Endodermal cell (in vitro differentiated cells): ENCODE data around the gene RBMS1. TPM values are rescaled to one million over a fixed set of nuclear protein-coding genes. Genes with fewer than 3 reads are reported as not detected.

Source experiments
- DNase-seq: peaks from one replicate; pipeline ENCODE4 v3.0.0-alpha.2; 2017
- H3K27ac ChIP-seq: 2 replicates; pipeline ENCODE4 v1.5.1; 2013; ENCODE audit warnings: mild to moderate bottlenecking, low read depth, low read length, moderate library complexity
- H3K27me3 ChIP-seq: 2 replicates; pipeline ENCODE4 v1.6.1; 2013; ENCODE audit warnings: mild to moderate bottlenecking, low read length, moderate library complexity; ENCODE audit not compliant: insufficient read depth, control insufficient read depth, poor library complexity, severe bottlenecking
- H3K36me3 ChIP-seq: 2 replicates; pipeline ENCODE4 v1.7.0; 2013; ENCODE audit warnings: mild to moderate bottlenecking, low read length, moderate library complexity; ENCODE audit not compliant: control insufficient read depth, insufficient read depth
- H3K4me1 ChIP-seq: one replicate; pipeline ENCODE4 v1.7.0; 2013; ENCODE audit warnings: low read length; ENCODE audit not compliant: control insufficient read depth, insufficient read depth
- H3K4me3 ChIP-seq: 2 replicates; pipeline ENCODE4 v1.5.1; 2013; ENCODE audit warnings: mild to moderate bottlenecking, low read length, moderate library complexity
- H3K9ac ChIP-seq: 2 replicates; pipeline ENCODE4 v1.6.1; 2013; ENCODE audit warnings: mild to moderate bottlenecking, low read length, moderate library complexity; ENCODE audit not compliant: poor library complexity, severe bottlenecking; ENCODE audit errors: extremely low read depth
- H3K9me3 ChIP-seq: 2 replicates; pipeline ENCODE4 v1.6.1; 2013; ENCODE audit warnings: mild to moderate bottlenecking, low read length, moderate library complexity; ENCODE audit not compliant: control insufficient read depth
- H3K27ac Mint-ChIP-seq: 2 replicates; pipeline ENCODE4 v1.8.0; 2020; ENCODE audit warnings: mixed read lengths
- H3K27me3 Mint-ChIP-seq: 2 replicates; pipeline ENCODE4 v1.8.0; 2021; ENCODE audit warnings: mild to moderate bottlenecking, mixed read lengths; ENCODE audit not compliant: insufficient read depth
- H3K36me3 Mint-ChIP-seq: 2 replicates; pipeline ENCODE4 v1.8.0; 2020; ENCODE audit warnings: low read depth, mixed read lengths
- H3K4me1 Mint-ChIP-seq: 2 replicates; pipeline ENCODE4 v1.8.0; 2020; ENCODE audit warnings: mixed read lengths
- H3K4me3 Mint-ChIP-seq: 2 replicates; pipeline ENCODE4 v1.8.0; 2020; ENCODE audit warnings: mild to moderate bottlenecking, moderate library complexity, mixed read lengths
- H3K9me3 Mint-ChIP-seq: 2 replicates; pipeline ENCODE4 v1.8.0; 2020; ENCODE audit warnings: mild to moderate bottlenecking, mixed read lengths
- CTCF ChIP-seq: fragments of 200-600 bp; sonication (generic); conservative IDR thresholded peaks from 2 replicates; pipeline ENCODE4 v1.5.0; 2021; ENCODE audit warnings: antibody characterized with exemption, mild to moderate bottlenecking
- WGBS, 2 experiments: methylation state at CpG; one replicate each; pipeline versions ENCODE4 v1.1.5 to v1.1.7; 2013; ENCODE audit warnings: missing lambda C conversion rate in 2 of 2, mixed read lengths in 1 of 2; ENCODE audit not compliant: insufficient coverage in 1 of 2, insufficient read length in 1 of 2; 5-methylcytosine and 5-hydroxymethylcytosine counted together
- total RNA-seq, 2 donors: library from RNA; stranded (reverse); fragmentation: NEBNext Ultra II Directional in 1 of 2; extraction: Animal tissue kit (Norgen Biotek cat#: 25700) in 1 of 2; gene quantifications; 2 replicates in 1 of 2; 3 replicates in 1 of 2; pipeline ENCODE4 v1.2.1, GENCODE V29; 2021

The RBMS1 gene
- total RNA-seq, 2 donors from 2014 or later, result 90.7 to 124 TPM

DNA sequence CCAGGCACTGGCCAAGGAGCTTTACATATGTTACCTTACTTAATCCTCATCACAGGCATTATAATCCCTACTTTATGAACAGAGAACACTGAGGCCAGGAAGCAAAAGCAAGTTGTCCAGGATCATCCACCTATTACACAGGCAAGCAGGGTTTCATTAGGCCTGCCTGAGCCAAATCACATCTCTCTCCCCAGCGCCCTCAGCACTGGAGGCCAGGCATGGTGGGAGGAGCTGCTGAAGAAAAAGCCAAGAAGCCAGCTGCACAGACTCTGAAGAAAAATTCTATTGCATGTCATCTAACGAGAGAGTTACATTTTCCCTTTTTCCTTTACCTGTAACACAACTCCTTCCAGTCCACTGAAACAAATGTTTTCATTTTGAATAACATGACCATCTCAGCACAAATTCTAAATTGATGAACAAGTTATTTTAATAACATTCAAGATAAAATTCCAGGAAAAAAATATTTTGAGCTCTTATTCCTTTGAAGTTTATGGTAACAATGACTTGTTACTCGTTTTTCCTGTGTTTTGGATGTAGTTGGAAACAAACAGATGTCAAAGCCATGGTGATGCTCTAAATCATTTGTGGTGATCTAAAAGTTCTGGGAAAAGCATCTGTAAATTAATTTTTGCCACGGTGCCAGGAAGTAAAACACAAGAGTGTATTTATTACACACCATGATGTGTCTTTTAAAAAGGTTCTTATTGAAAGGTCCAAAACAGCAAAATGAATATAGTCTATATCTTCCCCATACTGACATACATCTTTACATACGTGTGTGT is 154.5 kb downstream of the RBMS1 start:
- Mint-ChIP-seq H3K27me3 (no peaks in the 10 kb centered on the region), H3K4me3 (no peak overlapping the region), H3K27ac (no peak overlapping the region), H3K4me1 (peaks cover 31% of the 10 kb centered on the region), H3K9me3 (no peaks in the 10 kb centered on the region), H3K36me3 (peaks cover 4% of the 10 kb centered on the region)
- 75 to 84% methylated on average over 2 to 4 of the region's 5 CpGs for WGBS, 2 experiments
- no peaks in the 10 kb centered on the region for H3K9me3 ChIP-seq
- H3K4me3 ChIP-seq, result no peak overlapping the region
- no peak overlapping the region for H3K9ac ChIP-seq
- TF ChIP-seq CTCF, result no peak
- H3K27ac ChIP-seq, result no peak overlapping the region
- H3K4me1 ChIP-seq, result peaks cover 12% of the 10 kb centered on the region
- no peaks in the 10 kb centered on the region for H3K27me3 ChIP-seq
- H3K36me3 ChIP-seq, result no peaks in the 10 kb centered on the region
- DNase-seq, result peak; percentile 58

GRCh38 chr2:160337728-160338127 is 155.9 kb downstream of the RBMS1 start:
- Histone ChIP-seq H3K27me3 (no peaks in the 10 kb centered on the region), H3K27ac (no peak overlapping the region), H3K4me3 (no peak overlapping the region), H3K4me1 (peaks cover 12% of the 10 kb centered on the region), H3K9me3 (no peaks in the 10 kb centered on the region), H3K9ac (no peak overlapping the region), H3K36me3 (no peaks in the 10 kb centered on the region)
- Mint-ChIP-seq H3K27me3 (no peaks in the 10 kb centered on the region), H3K36me3 (peaks cover under 1% of the 10 kb centered on the region), H3K9me3 (no peaks in the 10 kb centered on the region), H3K4me1 (peaks cover 44% of the 10 kb centered on the region), H3K4me3 (no peak overlapping the region), H3K27ac (no peak overlapping the region)
- WGBS, 2 experiments, result 55 to 81% methylated on average over 2 to 3 of the region's 3 CpGs
- DNase-seq, result no peak
- no peak for TF ChIP-seq CTCF

- no peak overlapping the region for H3K4me3 ChIP-seq
- Mint-ChIP-seq H3K36me3 (no peaks in the 10 kb centered on the region), H3K27ac (no peak overlapping the region), H3K27me3 (no peaks in the 10 kb centered on the region), H3K4me1 (peaks cover 53% of the 10 kb centered on the region), H3K9me3 (no peaks in the 10 kb centered on the region), H3K4me3 (no peak overlapping the region)
- no peak for TF ChIP-seq CTCF
- H3K9me3 ChIP-seq, result no peaks in the 10 kb centered on the region
- H3K9ac ChIP-seq, result no peak overlapping the region
- H3K27ac ChIP-seq, result no peak overlapping the region
- no peaks in the 10 kb centered on the region for H3K27me3 ChIP-seq
- no peaks in the 10 kb centered on the region for H3K36me3 ChIP-seq
- WGBS, 2 experiments, result 94 to 98% methylated on average over 3 to 4 of the region's 4 CpGs
- H3K4me1 ChIP-seq, result peaks cover 14% of the 10 kb centered on the region
- no peak for DNase-seq
These were observed 157.0 kb downstream of the RBMS1 start for GRCh38 chr2:160336635-160337034.
